GM19463 (cell line): ENCODE measurements around the gene PRR20G.

Experiments
- ATAC-seq: cut with Tn5 transposase; IDR thresholded peaks from one replicate; pipeline ENCODE4 v1.9.1; 2021; ENCODE audit warnings: mild to moderate bottlenecking, moderate library complexity; ENCODE audit not compliant: unreplicated experiment

Gene PRR20G

GRCh38 chr3:127237835-127238234 is 50.0 kb downstream of the PRR20G start:
- no peak for ATAC-seq

- no peak for ATAC-seq
Observed at GRCh38 chr3:127235706-127236105, 52.1 kb downstream of the PRR20G start.

GRCh38 chr3:127234778-127235177 is 53.1 kb downstream of the PRR20G start:
- ATAC-seq: no peak
